ENCODE data around the gene TRMT11. TPM values are rescaled to one million over a fixed set of nuclear protein-coding genes. Genes with fewer than 3 reads are reported as not detected.

The TRMT11 gene
- total RNA-seq, 1 experiment from 2014 or later = 36.7 TPM

GRCh38 chr6:126060400-126060799 lies 74.1 kb downstream of the TRMT11 start:
- Histone ChIP-seq H3K4me1 (peaks cover 34% of the 10 kb centered on the region), H3K27me3 (replicated peaks; ENCODE audit: control insufficient read depth, insufficient read depth, low read length) (no peaks in the 10 kb centered on the region), H3K4me3 (ENCODE audit: low read depth, low read length) (no peak overlapping the region), H3K9me3 (peaks cover 2% of the 10 kb centered on the region; the same call in 1 of the 2 replicates), H3K36me3 (ENCODE audit: control insufficient read depth, insufficient read depth, low read length) (no peaks in the 10 kb centered on the region)
- H3K9me3 Mint-ChIP-seq (ENCODE audit: unreplicated experiment) = no peaks in the 10 kb centered on the region
- no peak overlapping the region for H3K27ac Mint-ChIP-seq (ENCODE audit: unreplicated experiment)
- TF ChIP-seq CTCF (IDR thresholded peaks at IDR 0.05; ENCODE audit: insufficient read depth in 1 of 2, low read depth in 1 of 2, low read length in 1 of 2, severe bottlenecking in 1 of 2, unreplicated experiment in 1 of 2) = no peak
- no peak overlapping the region for H3K4me3 Mint-ChIP-seq (ENCODE audit: unreplicated experiment)
- intact Hi-C loops (cut with micrococcal nuclease; ENCODE audit: unreplicated experiment) = no loop called here
- no peak for DNase-seq
- ChIA-PET POLR2A (no interaction called here), CTCF (no interaction called here)
- peaks cover 27% of the 10 kb centered on the region for H3K36me3 Mint-ChIP-seq (ENCODE audit: insufficient read depth, unreplicated experiment)
- peaks cover 22% of the 10 kb centered on the region for H3K4me1 Mint-ChIP-seq (ENCODE audit: low read depth, unreplicated experiment)
- BruUV-seq (replicated peaks) = no TSS peak
- H3K27me3 Mint-ChIP-seq (ENCODE audit: insufficient read depth, unreplicated experiment) = no peaks in the 10 kb centered on the region

GRCh38 chr6:126063512-126064146 lies 77.3 kb downstream of the TRMT11 start:
- Histone ChIP-seq H3K4me1 (peaks cover 21% of the 10 kb centered on the region), H3K27me3 (replicated peaks; ENCODE audit: control insufficient read depth, insufficient read depth, low read length) (no peaks in the 10 kb centered on the region), H3K9me3 (0 out of 2 replicates have a peak, but pooled peaks cover 3% of the 10 kb centered on the region), H3K4me3 (ENCODE audit: low read depth, low read length) (no peak overlapping the region), H3K36me3 (ENCODE audit: control insufficient read depth, insufficient read depth, low read length) (no peaks in the 10 kb centered on the region)
- Mint-ChIP-seq H3K27me3 (ENCODE audit: insufficient read depth, unreplicated experiment) (no peaks in the 10 kb centered on the region), H3K4me1 (ENCODE audit: low read depth, unreplicated experiment) (peaks cover 23% of the 10 kb centered on the region), H3K4me3 (ENCODE audit: unreplicated experiment) (peak overlapping the region; percentile 14), H3K36me3 (ENCODE audit: insufficient read depth, unreplicated experiment) (peaks cover 23% of the 10 kb centered on the region), H3K27ac (ENCODE audit: unreplicated experiment) (peak overlapping the region; percentile 34), H3K9me3 (ENCODE audit: unreplicated experiment) (no peaks in the 10 kb centered on the region)
- TF ChIP-seq CTCF (IDR thresholded peaks at IDR 0.05; ENCODE audit: insufficient read depth in 1 of 2, low read depth in 1 of 2, low read length in 1 of 2, severe bottlenecking in 1 of 2, unreplicated experiment in 1 of 2) = no peak
- DNase-seq = no peak
- ChIA-PET POLR2A (no interaction called here), CTCF (interaction anchor here (1.5 kb wide), 1 partner anchor 49 kb away, joined by 4 read pairs; no protein-coding TSS in a partner anchor)
- no TSS peak for BruUV-seq (replicated peaks)
- intact Hi-C loops (cut with micrococcal nuclease; ENCODE audit: unreplicated experiment) = no loop called here

GRCh38 chr6:126064257-126064747 lies 78.0 kb downstream of the TRMT11 start:
- Mint-ChIP-seq H3K27ac (ENCODE audit: unreplicated experiment) (peak overlapping the region; percentile 34), H3K4me3 (ENCODE audit: unreplicated experiment) (no peak overlapping the region), H3K9me3 (ENCODE audit: unreplicated experiment) (no peaks in the 10 kb centered on the region), H3K4me1 (ENCODE audit: low read depth, unreplicated experiment) (peaks cover 23% of the 10 kb centered on the region), H3K27me3 (ENCODE audit: insufficient read depth, unreplicated experiment) (no peaks in the 10 kb centered on the region), H3K36me3 (ENCODE audit: insufficient read depth, unreplicated experiment) (peaks cover 23% of the 10 kb centered on the region)
- no peak for DNase-seq
- CTCF ChIA-PET = interaction anchor here (1.5 kb wide), 1 partner anchor 48 kb away, joined by 4 read pairs; no protein-coding TSS in a partner anchor
- TF ChIP-seq CTCF (IDR thresholded peaks at IDR 0.05; ENCODE audit: insufficient read depth in 1 of 2, low read depth in 1 of 2, low read length in 1 of 2, severe bottlenecking in 1 of 2, unreplicated experiment in 1 of 2) = no peak
- BruUV-seq (replicated peaks) = no TSS peak
- Histone ChIP-seq H3K4me3 (ENCODE audit: low read depth, low read length) (no peak overlapping the region), H3K9me3 (0 out of 2 replicates have a peak, but pooled peaks cover 3% of the 10 kb centered on the region), H3K4me1 (peaks cover 21% of the 10 kb centered on the region), H3K36me3 (ENCODE audit: control insufficient read depth, insufficient read depth, low read length) (no peaks in the 10 kb centered on the region), H3K27me3 (replicated peaks; ENCODE audit: control insufficient read depth, insufficient read depth, low read length) (no peaks in the 10 kb centered on the region)
- intact Hi-C loops (cut with micrococcal nuclease; ENCODE audit: unreplicated experiment) = no loop called here
- POLR2A ChIA-PET = interaction anchor here (0.7 kb wide), 1 partner anchor 241 kb away, joined by 3 read pairs; no protein-coding TSS in a partner anchor

All from Caco-2 (cell line).